Osteocyte (in vitro differentiated cells): ENCODE data around the gene ARHGAP10. TPM values are rescaled to one million over a fixed set of nuclear protein-coding genes. Genes with fewer than 3 reads are reported as not detected.
"Not testable (repeated sequence)": the region's sequence is repeated elsewhere in the genome, so short reads cannot be mapped to it uniquely, and the experiment has no call there.

ENCODE experiments used
- DNase-seq: peaks from one replicate; pipeline ENCODE4 v3.0.0; 2021; ENCODE audit warnings: mixed read lengths; ENCODE audit not compliant: unreplicated experiment; ENCODE audit errors: extremely low spot score
- H3K27ac Mint-ChIP-seq: one replicate; pipeline ENCODE4 v1.8.0; 2021; ENCODE audit warnings: mild to moderate bottlenecking, mixed read lengths; ENCODE audit not compliant: unreplicated experiment
- H3K27me3 Mint-ChIP-seq: one replicate; pipeline ENCODE4 v1.8.0; 2021; ENCODE audit warnings: mixed read lengths; ENCODE audit not compliant: unreplicated experiment
- H3K36me3 Mint-ChIP-seq: one replicate; pipeline ENCODE4 v1.8.0; 2021; ENCODE audit warnings: mixed read lengths; ENCODE audit not compliant: unreplicated experiment
- H3K4me1 Mint-ChIP-seq: one replicate; pipeline ENCODE4 v1.8.0; 2021; ENCODE audit warnings: mixed read lengths; ENCODE audit not compliant: unreplicated experiment
- H3K4me3 Mint-ChIP-seq: one replicate; pipeline ENCODE4 v1.8.0; 2021; ENCODE audit warnings: mild to moderate bottlenecking, moderate library complexity, mixed read lengths; ENCODE audit not compliant: unreplicated experiment
- H3K9me3 Mint-ChIP-seq: one replicate; pipeline ENCODE4 v1.8.0; 2021; ENCODE audit warnings: mixed read lengths; ENCODE audit not compliant: unreplicated experiment
- total RNA-seq: library from RNA; stranded (reverse); gene quantifications from 2 replicates; pipeline ENCODE4 v1.2.1, GENCODE V29; 2021
- TF ChIP-seq, protein P1 (sequence below): fragments of 200-600 bp; sonication (generic); IDR thresholded peaks from 2 replicates; pipeline ENCODE4 v1.5.0; 2021; ENCODE audit warnings: antibody characterized with exemption, mild to moderate bottlenecking, moderate library complexity

ARHGAP10 gene
- total RNA-seq, 1 donor from 2014 or later, result 121 TPM

DNA sequence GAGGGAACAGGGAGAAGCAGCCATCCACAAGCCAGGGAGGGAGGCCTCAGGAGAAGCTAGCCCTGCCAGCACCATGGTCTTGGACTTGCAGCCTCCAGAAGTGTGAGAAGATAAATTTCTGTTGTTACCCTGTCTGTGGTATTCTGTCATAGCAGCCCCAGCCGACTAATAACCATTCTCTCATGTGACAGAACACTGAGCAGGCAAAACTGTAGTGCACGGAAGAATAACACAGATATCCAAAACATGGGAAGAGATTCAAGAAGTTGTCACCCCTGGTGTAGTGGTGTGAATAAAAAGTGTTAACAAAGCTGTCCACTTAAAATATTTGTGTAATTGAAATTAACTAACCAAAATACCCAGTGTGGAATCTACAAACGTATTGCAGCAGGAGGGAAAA, 265.0 kb downstream of the ARHGAP10 start:
- Mint-ChIP-seq H3K4me3 (no peak overlapping the region), H3K27ac (no peak overlapping the region), H3K27me3 (no peaks in the 10 kb centered on the region), H3K4me1 (peaks cover 26% of the 10 kb centered on the region), H3K36me3 (peaks cover 35% of the 10 kb centered on the region), H3K9me3 (no peaks in the 10 kb centered on the region)
- DNase-seq, result no peak
- TF ChIP-seq, protein P1, sequence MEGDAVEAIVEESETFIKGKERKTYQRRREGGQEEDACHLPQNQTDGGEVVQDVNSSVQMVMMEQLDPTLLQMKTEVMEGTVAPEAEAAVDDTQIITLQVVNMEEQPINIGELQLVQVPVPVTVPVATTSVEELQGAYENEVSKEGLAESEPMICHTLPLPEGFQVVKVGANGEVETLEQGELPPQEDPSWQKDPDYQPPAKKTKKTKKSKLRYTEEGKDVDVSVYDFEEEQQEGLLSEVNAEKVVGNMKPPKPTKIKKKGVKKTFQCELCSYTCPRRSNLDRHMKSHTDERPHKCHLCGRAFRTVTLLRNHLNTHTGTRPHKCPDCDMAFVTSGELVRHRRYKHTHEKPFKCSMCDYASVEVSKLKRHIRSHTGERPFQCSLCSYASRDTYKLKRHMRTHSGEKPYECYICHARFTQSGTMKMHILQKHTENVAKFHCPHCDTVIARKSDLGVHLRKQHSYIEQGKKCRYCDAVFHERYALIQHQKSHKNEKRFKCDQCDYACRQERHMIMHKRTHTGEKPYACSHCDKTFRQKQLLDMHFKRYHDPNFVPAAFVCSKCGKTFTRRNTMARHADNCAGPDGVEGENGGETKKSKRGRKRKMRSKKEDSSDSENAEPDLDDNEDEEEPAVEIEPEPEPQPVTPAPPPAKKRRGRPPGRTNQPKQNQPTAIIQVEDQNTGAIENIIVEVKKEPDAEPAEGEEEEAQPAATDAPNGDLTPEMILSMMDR, result no peak

DNA sequence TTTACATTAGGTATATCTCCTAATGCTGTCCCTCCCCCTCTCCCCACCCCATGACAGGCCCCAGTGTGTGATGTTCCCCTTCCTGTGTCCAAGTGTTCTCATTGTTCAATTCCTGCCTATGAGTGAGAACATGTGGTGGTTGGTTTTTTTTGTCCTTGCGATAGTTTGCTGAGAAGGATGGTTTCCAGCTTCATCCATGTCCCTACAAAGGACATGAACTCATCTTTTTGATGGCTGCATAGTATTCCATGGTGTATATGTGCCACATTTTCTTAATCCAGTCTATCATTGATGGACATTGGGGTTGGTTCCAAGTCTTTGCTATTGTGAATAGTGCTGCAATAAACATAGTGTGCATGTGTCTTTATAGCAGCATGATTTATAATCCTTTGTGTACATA, 268.1 kb downstream of the ARHGAP10 start:
- H3K4me1 Mint-ChIP-seq, result peaks cover 11% of the 10 kb centered on the region
- not testable (repeated sequence) for H3K27me3 Mint-ChIP-seq

DNA sequence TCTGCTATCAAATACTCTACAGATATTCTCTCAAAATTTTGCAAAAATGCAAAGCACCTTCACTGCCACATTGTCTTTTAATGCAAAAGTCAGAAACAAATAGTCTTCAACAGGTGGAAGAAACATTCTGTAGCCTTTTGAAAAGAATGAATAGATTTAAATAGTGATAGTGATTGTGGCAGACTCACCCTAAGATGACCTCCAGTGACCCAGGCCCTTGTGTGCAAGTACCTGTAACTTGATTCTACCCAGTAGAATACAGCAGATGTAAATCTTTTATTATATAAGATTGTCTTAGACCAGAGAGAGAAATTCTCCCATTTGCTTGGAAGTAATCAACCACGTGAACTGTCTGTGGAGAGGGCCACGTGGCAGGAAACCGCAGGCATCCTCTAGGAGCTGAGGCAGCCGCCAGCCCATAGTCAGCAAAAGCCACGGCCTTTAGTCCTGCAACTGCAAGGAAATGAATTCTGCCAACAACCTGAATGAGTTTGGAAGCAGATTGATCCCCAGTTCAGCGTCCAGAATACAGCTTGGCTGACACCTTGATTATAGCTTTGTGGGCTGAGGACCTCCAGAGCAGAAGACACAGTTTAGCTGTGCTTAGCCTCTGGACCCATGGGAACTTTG, 272.5 kb downstream of the ARHGAP10 start:
- TF ChIP-seq, protein P1, result no peak
- no peak overlapping the region for H3K27ac Mint-ChIP-seq
- no peak overlapping the region for H3K4me3 Mint-ChIP-seq
- no peak for DNase-seq
- peaks cover 25% of the 10 kb centered on the region for H3K36me3 Mint-ChIP-seq
- H3K27me3 Mint-ChIP-seq, result no peaks in the 10 kb centered on the region
- H3K4me1 Mint-ChIP-seq, result peaks cover 23% of the 10 kb centered on the region
- no peaks in the 10 kb centered on the region for H3K9me3 Mint-ChIP-seq

More for the DNA sequence above, 268.1 kb downstream of the ARHGAP10 start:
- H3K9me3 Mint-ChIP-seq, DNase-seq, H3K27ac Mint-ChIP-seq, H3K4me3 Mint-ChIP-seq: not testable (repeated sequence)
- peaks cover 37% of the 10 kb centered on the region for H3K36me3 Mint-ChIP-seq

DNA sequence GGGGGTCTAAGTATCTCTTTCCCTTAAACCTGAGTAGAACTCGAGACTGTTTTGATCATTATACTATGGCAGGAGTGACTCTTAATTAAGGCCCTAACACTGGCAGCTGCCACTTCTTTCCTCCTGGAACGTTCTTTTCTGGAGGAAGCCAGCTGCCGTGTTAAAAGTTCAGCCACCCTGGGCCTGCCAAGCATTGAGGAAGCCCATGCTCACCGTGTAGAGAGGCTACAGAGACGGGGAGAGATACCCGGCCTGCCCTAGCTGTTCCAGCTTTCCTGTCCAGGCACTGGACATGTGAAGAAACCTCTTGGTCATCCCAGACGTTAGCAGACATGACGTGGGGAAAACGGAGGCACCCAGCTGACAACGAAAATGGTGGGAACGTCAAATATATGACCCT, 274.1 kb downstream of the ARHGAP10 start:
- no peak overlapping the region for H3K4me3 Mint-ChIP-seq
- H3K4me1 Mint-ChIP-seq, result peaks cover 23% of the 10 kb centered on the region
- TF ChIP-seq, protein P1, result no peak
- H3K27me3 Mint-ChIP-seq, result no peaks in the 10 kb centered on the region
- peaks cover 17% of the 10 kb centered on the region for H3K36me3 Mint-ChIP-seq
- no peaks in the 10 kb centered on the region for H3K9me3 Mint-ChIP-seq
- no peak for DNase-seq
- H3K27ac Mint-ChIP-seq, result no peak overlapping the region

DNA sequence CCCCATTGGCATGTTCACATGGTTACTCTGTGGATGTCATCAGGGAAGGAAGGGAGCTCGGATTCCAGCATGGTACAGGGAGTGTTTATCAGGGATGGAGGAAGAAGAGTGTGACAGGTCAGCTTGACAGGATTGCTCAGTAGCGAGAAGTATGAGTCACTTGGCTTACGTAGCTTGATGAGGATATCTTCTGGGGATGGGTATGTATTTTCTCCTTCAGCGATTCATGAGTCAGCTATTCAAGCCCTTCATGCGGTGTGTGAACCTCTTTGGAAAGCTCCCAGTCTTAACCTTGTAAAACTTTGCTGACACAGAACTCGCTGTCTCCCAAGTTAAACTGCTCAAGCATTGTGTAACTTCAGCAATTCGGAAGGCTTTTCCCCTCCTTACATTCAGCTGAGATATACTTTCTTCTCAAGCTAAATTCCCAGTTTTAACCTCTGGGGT, 275.4 kb downstream of the ARHGAP10 start:
- no peaks in the 10 kb centered on the region for H3K9me3 Mint-ChIP-seq
- H3K36me3 Mint-ChIP-seq, result peaks cover 14% of the 10 kb centered on the region
- TF ChIP-seq, protein P1, result no peak
- H3K27ac Mint-ChIP-seq, result peak overlapping the region; percentile 58
- DNase-seq, result no peak
- peaks cover 24% of the 10 kb centered on the region for H3K4me1 Mint-ChIP-seq
- no peak overlapping the region for H3K4me3 Mint-ChIP-seq
- H3K27me3 Mint-ChIP-seq, result no peaks in the 10 kb centered on the region
